ENCODE data around the gene MICAL2. TPM values are rescaled to one million over a fixed set of nuclear protein-coding genes. Genes with fewer than 3 reads are reported as not detected.

Gene MICAL2
- total RNA-seq, 2 donors from 2014 or later = 13.1 to 285 TPM

DNA sequence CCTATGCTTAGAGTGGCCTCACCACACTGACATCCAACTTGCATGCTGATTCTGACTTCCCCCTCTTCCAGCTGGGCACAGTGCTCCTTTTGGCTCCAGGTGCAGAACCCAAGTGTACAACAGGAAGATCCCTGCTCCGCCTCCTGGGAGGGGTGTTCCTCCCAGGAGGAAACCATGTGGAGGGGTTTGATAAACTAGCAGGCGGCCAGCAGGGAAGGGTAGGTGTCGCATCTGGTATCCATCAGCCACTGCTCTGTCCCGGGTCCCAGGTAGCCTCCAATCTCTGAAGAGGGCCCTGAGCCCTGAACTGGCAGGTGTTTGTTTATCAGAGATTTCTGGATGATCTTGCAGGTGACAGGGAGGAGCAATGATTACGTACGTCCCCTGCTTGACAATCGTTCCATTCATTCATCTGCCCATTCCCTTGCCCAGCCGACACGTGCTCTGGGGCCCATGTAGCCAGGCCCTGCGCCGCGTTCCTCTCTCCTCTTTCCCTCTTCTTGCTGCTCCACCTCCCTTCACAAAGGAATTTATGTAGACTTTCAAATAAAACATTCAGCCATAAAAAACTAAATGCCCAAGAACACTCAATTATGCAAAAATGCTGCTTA lies 41.2 kb upstream of the MICAL2 start:
- Histone ChIP-seq H3K4me3 (no peak overlapping the region), H3K4me1 (replicated peaks) (peaks cover 13% of the 10 kb centered on the region), H3K27me3 (replicated peaks; ENCODE audit: insufficient read depth) (no peaks in the 10 kb centered on the region), H3K36me3 (no peaks in the 10 kb centered on the region), H3K9me3 (no peaks in the 10 kb centered on the region), H3K27ac (peak overlapping the region in 1 of 2 donors; percentile 57)
- TF ChIP-seq, protein P1, sequence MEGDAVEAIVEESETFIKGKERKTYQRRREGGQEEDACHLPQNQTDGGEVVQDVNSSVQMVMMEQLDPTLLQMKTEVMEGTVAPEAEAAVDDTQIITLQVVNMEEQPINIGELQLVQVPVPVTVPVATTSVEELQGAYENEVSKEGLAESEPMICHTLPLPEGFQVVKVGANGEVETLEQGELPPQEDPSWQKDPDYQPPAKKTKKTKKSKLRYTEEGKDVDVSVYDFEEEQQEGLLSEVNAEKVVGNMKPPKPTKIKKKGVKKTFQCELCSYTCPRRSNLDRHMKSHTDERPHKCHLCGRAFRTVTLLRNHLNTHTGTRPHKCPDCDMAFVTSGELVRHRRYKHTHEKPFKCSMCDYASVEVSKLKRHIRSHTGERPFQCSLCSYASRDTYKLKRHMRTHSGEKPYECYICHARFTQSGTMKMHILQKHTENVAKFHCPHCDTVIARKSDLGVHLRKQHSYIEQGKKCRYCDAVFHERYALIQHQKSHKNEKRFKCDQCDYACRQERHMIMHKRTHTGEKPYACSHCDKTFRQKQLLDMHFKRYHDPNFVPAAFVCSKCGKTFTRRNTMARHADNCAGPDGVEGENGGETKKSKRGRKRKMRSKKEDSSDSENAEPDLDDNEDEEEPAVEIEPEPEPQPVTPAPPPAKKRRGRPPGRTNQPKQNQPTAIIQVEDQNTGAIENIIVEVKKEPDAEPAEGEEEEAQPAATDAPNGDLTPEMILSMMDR (IDR thresholded peaks at IDR 0.05) = no peak
- TF ChIP-seq POLR2AphosphoS5 (IDR thresholded peaks at IDR 0.05) (no peak), POLR2A (IDR thresholded peaks at IDR 0.05) (no peak)
- WGBS = 74% methylated on average over 12 of the region's 12 CpGs
- intact Hi-C loops (cut with DNase I) = no loop called here
- DNase-seq (ENCODE audit: low spot score) = no peak

DNA sequence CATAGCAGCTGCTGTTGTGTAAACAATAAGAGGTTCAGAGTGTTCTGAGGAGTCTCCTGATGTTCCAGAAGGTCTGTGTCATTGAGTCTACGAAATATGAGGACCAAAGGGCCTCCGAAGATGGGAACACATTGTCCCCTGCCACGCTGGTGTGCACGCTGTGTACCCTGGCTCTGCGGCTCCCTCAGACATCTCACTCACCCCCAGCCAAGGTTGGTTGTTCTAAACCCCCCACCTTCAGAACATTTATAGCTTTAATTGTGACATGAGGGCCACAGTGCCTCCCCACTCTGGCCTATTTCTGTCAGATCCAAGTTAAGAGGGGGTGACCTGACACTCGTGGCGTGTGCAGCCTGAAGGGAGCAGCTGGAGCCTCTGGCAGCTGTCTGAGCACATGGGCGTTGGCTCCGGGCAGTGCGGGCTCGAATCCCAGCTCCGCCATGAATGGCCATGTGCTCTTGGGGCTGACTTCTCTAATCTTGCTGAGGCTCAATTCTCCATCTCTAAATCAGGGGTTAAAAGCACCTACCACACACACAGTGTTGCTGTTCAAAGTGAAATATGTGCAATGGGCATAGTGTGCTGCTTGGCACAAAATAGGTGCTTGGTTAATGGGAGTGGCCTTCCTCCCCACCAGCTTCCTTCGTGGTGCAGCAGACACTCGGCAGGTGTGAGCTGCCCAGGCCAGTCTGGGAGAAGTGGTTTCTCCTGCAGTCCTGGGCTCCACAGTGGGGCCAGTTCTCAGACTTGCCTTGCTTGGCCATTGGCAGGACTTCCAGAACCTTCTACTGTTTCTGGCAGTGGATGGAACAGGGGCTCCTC lies 39.7 kb upstream of the MICAL2 start:
- H3K9me3 ChIP-seq = no peaks in the 10 kb centered on the region
- no peaks in the 10 kb centered on the region for H3K27me3 ChIP-seq (replicated peaks; ENCODE audit: insufficient read depth)
- H3K27ac ChIP-seq = peak overlapping the region; percentile 57 to 65
- peaks cover 13% of the 10 kb centered on the region for H3K4me1 ChIP-seq (replicated peaks)
- no peaks in the 10 kb centered on the region for H3K36me3 ChIP-seq
- H3K4me3 ChIP-seq = no peak overlapping the region
- no peak for DNase-seq (ENCODE audit: low spot score)
- WGBS = 78% methylated on average over 14 of the region's 14 CpGs
- TF ChIP-seq, protein P1 (IDR thresholded peaks at IDR 0.05) = no peak
- TF ChIP-seq POLR2AphosphoS5 (IDR thresholded peaks at IDR 0.05) = peak; percentile 80
- intact Hi-C loops (cut with DNase I) = no loop called here

DNA sequence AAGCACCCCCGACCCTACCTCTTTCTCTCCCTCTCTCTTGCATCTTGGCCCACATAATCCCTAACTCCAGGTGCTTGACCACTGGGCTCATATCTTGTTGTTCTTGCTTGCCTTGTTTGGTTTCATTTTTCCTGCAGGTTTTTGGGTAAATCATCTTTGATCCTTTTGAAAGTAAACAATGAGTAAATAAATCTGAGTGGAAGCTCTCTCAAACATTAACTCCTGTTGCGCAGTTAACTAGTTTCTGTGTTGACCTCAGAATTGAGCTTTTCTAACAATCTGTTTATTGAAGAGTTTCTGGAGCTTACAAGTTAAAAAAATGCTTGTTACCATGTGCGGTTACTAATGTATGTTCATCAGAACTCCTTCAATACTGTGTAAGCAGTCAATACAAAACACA lies 38.8 kb upstream of the MICAL2 start:
- Histone ChIP-seq H3K27ac (no peak overlapping the region), H3K9me3 (no peaks in the 10 kb centered on the region), H3K27me3 (replicated peaks; ENCODE audit: insufficient read depth) (no peaks in the 10 kb centered on the region), H3K36me3 (no peaks in the 10 kb centered on the region), H3K4me3 (no peak overlapping the region), H3K4me1 (replicated peaks) (peaks cover 13% of the 10 kb centered on the region)
- WGBS = 95% methylated on average over 3 of the region's 3 CpGs
- intact Hi-C loops (cut with DNase I) = no loop called here
- TF ChIP-seq, protein P1 (IDR thresholded peaks at IDR 0.05) = no peak
- no peak for TF ChIP-seq POLR2A (IDR thresholded peaks at IDR 0.05)
- TF ChIP-seq POLR2AphosphoS5 (IDR thresholded peaks at IDR 0.05) = no peak
- DNase-seq (ENCODE audit: low spot score) = no peak

DNA sequence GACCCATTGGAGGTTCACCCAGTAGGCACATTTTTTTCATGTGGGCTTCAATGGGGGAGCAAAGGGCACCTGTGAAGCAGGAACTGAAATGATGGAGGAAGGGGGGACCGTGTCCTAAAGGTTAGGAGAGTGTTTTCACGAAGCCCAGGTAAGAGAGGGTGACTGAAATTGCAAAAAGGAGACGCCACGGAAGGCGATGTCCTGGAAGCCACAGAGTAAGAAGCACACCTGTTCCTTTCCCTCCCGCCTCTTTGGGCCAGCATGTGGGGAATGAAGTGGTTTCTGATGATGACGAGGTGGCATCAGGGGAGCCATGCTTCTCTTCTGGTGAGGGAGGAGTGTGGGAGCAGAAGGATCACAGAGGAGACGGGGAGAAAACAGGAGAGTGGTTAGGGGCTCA lies 37.0 kb upstream of the MICAL2 start:
- WGBS = 97% methylated on average over 8 of the region's 8 CpGs
- no peaks in the 10 kb centered on the region for H3K9me3 ChIP-seq
- TF ChIP-seq, protein P1 (IDR thresholded peaks at IDR 0.05) = no peak
- TF ChIP-seq POLR2A (IDR thresholded peaks at IDR 0.05) = no peak
- no peak for TF ChIP-seq POLR2AphosphoS5 (IDR thresholded peaks at IDR 0.05)
- H3K27me3 ChIP-seq (replicated peaks; ENCODE audit: insufficient read depth) = no peaks in the 10 kb centered on the region
- intact Hi-C loops (cut with DNase I) = no loop called here
- H3K4me1 ChIP-seq (replicated peaks) = no peaks in the 10 kb centered on the region
- no peaks in the 10 kb centered on the region for H3K36me3 ChIP-seq
- no peak overlapping the region for H3K4me3 ChIP-seq
- no peak for DNase-seq (ENCODE audit: low spot score)
- H3K27ac ChIP-seq = no peak overlapping the region

DNA sequence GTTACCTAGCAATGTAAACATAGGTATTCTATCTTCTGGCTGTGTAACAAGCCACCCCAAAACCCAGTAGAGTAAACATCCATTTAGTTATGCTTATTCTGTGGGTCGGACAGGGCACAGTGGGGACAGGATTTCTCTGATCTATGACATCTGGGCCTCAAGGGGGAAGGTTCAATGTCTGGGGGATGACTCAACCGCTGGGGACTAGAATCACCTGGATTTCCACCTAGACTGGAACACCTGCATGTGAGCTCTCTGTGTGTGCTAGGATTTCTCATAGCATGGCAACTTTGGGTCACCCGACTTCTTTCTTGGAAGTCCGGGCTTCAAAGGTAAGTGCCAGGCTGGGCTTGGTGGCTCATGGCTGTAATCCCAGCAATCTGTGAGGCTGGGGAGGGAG lies 36.5 kb upstream of the MICAL2 start:
- Histone ChIP-seq H3K36me3 (no peaks in the 10 kb centered on the region), H3K27ac (no peak overlapping the region), H3K4me3 (no peak overlapping the region), H3K4me1 (replicated peaks) (no peaks in the 10 kb centered on the region), H3K9me3 (no peaks in the 10 kb centered on the region), H3K27me3 (replicated peaks; ENCODE audit: insufficient read depth) (no peaks in the 10 kb centered on the region)
- DNase-seq (ENCODE audit: low spot score) = no peak
- TF ChIP-seq POLR2AphosphoS5 (IDR thresholded peaks at IDR 0.05) (no peak), POLR2A (IDR thresholded peaks at IDR 0.05) (no peak)
- TF ChIP-seq, protein P1 (IDR thresholded peaks at IDR 0.05) = no peak
- intact Hi-C loops (cut with DNase I) = no loop called here
- WGBS = 94% methylated on average over 4 of the region's 4 CpGs
